Mesenchymal stem cell (in vitro differentiated cells and primary cell): ENCODE data around the gene PRKCG.

ENCODE experiments used
- DNase-seq: peaks from one replicate; pipeline ENCODE4 v3.0.0-alpha.2; 2013
- H2AFZ ChIP-seq: one replicate; pipeline ENCODE4 v1.6.1; 2013; ENCODE audit warnings: low read depth, mild to moderate bottlenecking, control low read depth, inconsistent platforms, low read length, moderate library complexity
- H2AK5ac ChIP-seq: 2 replicates; pipeline ENCODE4 v1.6.1; 2013; ENCODE audit warnings: low read length, moderate library complexity, mild to moderate bottlenecking, inconsistent platforms; ENCODE audit not compliant: severe bottlenecking
- H2BK120ac ChIP-seq: one replicate; pipeline ENCODE4 v1.6.1; 2013; ENCODE audit warnings: low read depth, mild to moderate bottlenecking, inconsistent platforms, low read length, moderate library complexity
- H2BK12ac ChIP-seq, 2 experiments: one replicate each; pipeline ENCODE4 v1.6.1; 2013; ENCODE audit warnings: inconsistent platforms in 2 of 2, low read length in 2 of 2, mild to moderate bottlenecking in 2 of 2, moderate library complexity in 2 of 2, control low read depth in 1 of 2
- H2BK15ac ChIP-seq: one replicate; pipeline ENCODE4 v1.6.1; 2013; ENCODE audit warnings: mild to moderate bottlenecking, low read depth, inconsistent platforms; ENCODE audit not compliant: poor library complexity, severe bottlenecking
- H2BK5ac ChIP-seq: 2 replicates; pipeline ENCODE4 v1.6.1; 2013; ENCODE audit warnings: low read depth, mild to moderate bottlenecking, low read length, control low read depth, inconsistent platforms; ENCODE audit not compliant: poor library complexity, severe bottlenecking
- H3K14ac ChIP-seq, 2 experiments: one replicate each; pipeline ENCODE4 v1.6.1; 2013; ENCODE audit warnings: inconsistent platforms in 2 of 2, low read length in 2 of 2, control low read depth in 1 of 2, mild to moderate bottlenecking in 1 of 2, moderate library complexity in 1 of 2
- H3K18ac ChIP-seq, 2 experiments: one replicate each; pipeline ENCODE4 v1.6.1; 2013; ENCODE audit warnings: inconsistent platforms in 2 of 2, low read length in 2 of 2, control low read depth in 1 of 2, low read depth in 1 of 2, mild to moderate bottlenecking in 1 of 2
- H3K23ac ChIP-seq, 2 experiments: one replicate each; pipeline ENCODE4 v1.6.1; 2013; ENCODE audit warnings: inconsistent platforms in 2 of 2, low read length in 2 of 2, mild to moderate bottlenecking in 2 of 2, moderate library complexity in 2 of 2, control low read depth in 1 of 2
- H3K27ac ChIP-seq: 2 replicates; pipeline ENCODE4 v1.5.1; 2013; ENCODE audit warnings: mild to moderate bottlenecking, moderate library complexity, low read length, control low read depth, inconsistent platforms; ENCODE audit not compliant: poor library complexity, severe bottlenecking
- H3K27me3 ChIP-seq, 2 experiments: 2 replicates each; pipeline versions ENCODE4 v1.6.1 to v1.7.0; 2013; ENCODE audit warnings: low read length in 2 of 2, mild to moderate bottlenecking in 2 of 2, moderate library complexity in 2 of 2, control low read depth in 1 of 2, inconsistent platforms in 1 of 2; ENCODE audit not compliant: control insufficient read depth in 1 of 2, insufficient read depth in 1 of 2
- H3K36me3 ChIP-seq, 2 experiments: 2 replicates each; pipeline versions ENCODE4 v1.6.1 to v1.7.0; 2013; ENCODE audit warnings: low read length in 2 of 2, control low read depth in 1 of 2, inconsistent platforms in 1 of 2, low read depth in 1 of 2, mild to moderate bottlenecking in 1 of 2; ENCODE audit not compliant: insufficient read depth in 2 of 2, control insufficient read depth in 1 of 2
- H3K4ac ChIP-seq, 2 experiments: one replicate each; pipeline ENCODE4 v1.6.1; 2013; ENCODE audit warnings: inconsistent platforms in 2 of 2, low read length in 2 of 2, mild to moderate bottlenecking in 2 of 2, moderate library complexity in 2 of 2, control low read depth in 1 of 2, low read depth in 1 of 2
- H3K4me1 ChIP-seq: 2 replicates; pipeline ENCODE4 v1.6.1; 2013; ENCODE audit warnings: low read depth, low read length, control low read depth; ENCODE audit not compliant: control insufficient read depth, insufficient read depth
- H3K4me2 ChIP-seq: 2 replicates; pipeline ENCODE4 v1.6.1; 2013; ENCODE audit warnings: low read length, mild to moderate bottlenecking, inconsistent platforms; ENCODE audit not compliant: poor library complexity, severe bottlenecking
- H3K4me3 ChIP-seq, 2 experiments: 2 replicates each; pipeline versions ENCODE4 v1.5.1 to v1.7.0; 2013; ENCODE audit warnings: low read length in 2 of 2, mild to moderate bottlenecking in 2 of 2, control low read depth in 1 of 2, low read depth in 1 of 2; ENCODE audit not compliant: insufficient read depth in 1 of 2
- H3K79me1 ChIP-seq: replicated peaks from 2 replicates; pipeline ENCODE4 v1.6.1; 2013; ENCODE audit warnings: mild to moderate bottlenecking, control low read depth, low read length, inconsistent platforms; ENCODE audit not compliant: poor library complexity, severe bottlenecking
- H3K9ac ChIP-seq: 2 replicates; pipeline ENCODE4 v1.7.0; 2013; ENCODE audit warnings: mild to moderate bottlenecking, low read length, moderate library complexity
- H3K9me3 ChIP-seq: 2 replicates; pipeline ENCODE4 v1.7.0; 2013; ENCODE audit warnings: mild to moderate bottlenecking, low read length; ENCODE audit not compliant: control insufficient read depth
- H4K8ac ChIP-seq: one replicate; pipeline ENCODE4 v1.6.1; 2013; ENCODE audit warnings: inconsistent platforms, mild to moderate bottlenecking, low read length, moderate library complexity
- H4K91ac ChIP-seq: one replicate; pipeline ENCODE4 v1.6.1; 2013; ENCODE audit warnings: mild to moderate bottlenecking, low read length, inconsistent platforms
- WGBS: methylation state at CpG from one replicate; pipeline ENCODE4 v1.1.7; 2013; ENCODE audit warnings: mixed read lengths; 5-methylcytosine and 5-hydroxymethylcytosine counted together

PRKCG gene

GRCh38 chr19:53853707-53854106 lies 28.3 kb upstream of the PRKCG start:
- no peak for DNase-seq
- no peaks in the 10 kb centered on the region for H3K9me3 ChIP-seq
- no peak overlapping the region for H3K4ac ChIP-seq
- no peak overlapping the region for H2BK120ac ChIP-seq
- H4K8ac ChIP-seq = no peak overlapping the region
- H2BK15ac ChIP-seq = no peak overlapping the region
- no peak overlapping the region for H3K27ac ChIP-seq
- H3K14ac ChIP-seq = no peak overlapping the region
- no peak overlapping the region for H2BK12ac ChIP-seq
- no peaks in the 10 kb centered on the region for H3K36me3 ChIP-seq
- no peak overlapping the region for H4K91ac ChIP-seq
- no peaks in the 10 kb centered on the region for H3K4me1 ChIP-seq
- H3K4me3 ChIP-seq = no peak overlapping the region
- H3K18ac ChIP-seq = no peak overlapping the region
- H3K9ac ChIP-seq = no peak overlapping the region
- H2AK5ac ChIP-seq = no peak overlapping the region
- H2BK5ac ChIP-seq = no peak overlapping the region
- no peak overlapping the region for H2AFZ ChIP-seq
- H3K79me1 ChIP-seq = no peaks in the 10 kb centered on the region
- 83% methylated on average over 2 of the region's 2 CpGs for WGBS
- H3K23ac ChIP-seq = no peak overlapping the region
- H3K4me2 ChIP-seq = no peak overlapping the region
- no peaks in the 10 kb centered on the region for H3K27me3 ChIP-seq

- WGBS = 95% methylated on average over 6 of the region's 6 CpGs
- Histone ChIP-seq H3K9me3 (no peaks in the 10 kb centered on the region), H2AFZ (no peak overlapping the region), H3K79me1 (peaks cover 2% of the 10 kb centered on the region), H3K4me3 (no peak overlapping the region), H3K27me3 (no peaks in the 10 kb centered on the region), H4K91ac (no peak overlapping the region), H2AK5ac (no peak overlapping the region), H3K9ac (no peak overlapping the region), H3K18ac (no peak overlapping the region), H2BK120ac (no peak overlapping the region), H3K4me1 (peaks cover 15% of the 10 kb centered on the region), H3K4me2 (no peak overlapping the region), H3K23ac (no peak overlapping the region), H2BK5ac (no peak overlapping the region), H4K8ac (no peak overlapping the region), H3K27ac (no peak overlapping the region), H3K36me3 (no peaks in the 10 kb centered on the region), H2BK15ac (no peak overlapping the region), H3K4ac (no peak overlapping the region), H2BK12ac (no peak overlapping the region), H3K14ac (no peak overlapping the region)
- no peak for DNase-seq
These were observed 17.6 kb upstream of the PRKCG start for GRCh38 chr19:53864308-53864836.

GRCh38 chr19:53865523-53865917 lies 16.5 kb upstream of the PRKCG start:
- 79% methylated on average over 9 of the region's 9 CpGs for WGBS
- H3K79me1 ChIP-seq = peaks cover 2% of the 10 kb centered on the region
- H3K18ac ChIP-seq = peak overlapping the region; percentile 75 to 95
- no peak overlapping the region for H2BK12ac ChIP-seq
- peak overlapping the region in 1 of 2 experiments; percentile 78 for H3K4me3 ChIP-seq
- no peaks in the 10 kb centered on the region for H3K9me3 ChIP-seq
- peak overlapping the region; percentile 58 for H4K8ac ChIP-seq
- no peak overlapping the region for H2BK15ac ChIP-seq
- no peaks in the 10 kb centered on the region for H3K27me3 ChIP-seq
- H2AFZ ChIP-seq = no peak overlapping the region
- DNase-seq = peak; percentile 18
- H3K4me2 ChIP-seq = no peak overlapping the region
- no peak overlapping the region for H3K27ac ChIP-seq
- H3K14ac ChIP-seq = no peak overlapping the region
- H3K36me3 ChIP-seq = peaks cover 0 to 2% of the 10 kb centered on the region in 2 experiments
- H3K23ac ChIP-seq = no peak overlapping the region
- H3K4ac ChIP-seq = no peak overlapping the region
- peak overlapping the region; percentile 97 for H3K9ac ChIP-seq
- peaks cover 20% of the 10 kb centered on the region for H3K4me1 ChIP-seq
- H2AK5ac ChIP-seq = no peak overlapping the region
- H4K91ac ChIP-seq = no peak overlapping the region
- H2BK120ac ChIP-seq = no peak overlapping the region
- no peak overlapping the region for H2BK5ac ChIP-seq

- Histone ChIP-seq H2AFZ (peak overlapping the region; percentile 21), H4K91ac (peak overlapping the region; percentile 78), H3K4me1 (peaks cover 20% of the 10 kb centered on the region), H3K4ac (peak overlapping the region in 1 of 2 experiments; percentile 43), H3K23ac (peak overlapping the region in 1 of 2 experiments; percentile 51), H3K4me3 (peak overlapping the region; percentile 59 to 78), H2BK12ac (peak overlapping the region in 1 of 2 experiments; percentile 80), H2BK15ac (peak overlapping the region; percentile 29), H3K36me3 (peaks cover 2% of the 10 kb centered on the region in 2 experiments), H3K27me3 (no peaks in the 10 kb centered on the region), H3K9me3 (no peaks in the 10 kb centered on the region), H3K18ac (peak overlapping the region; percentile 95), H3K79me1 (peaks cover 2% of the 10 kb centered on the region), H4K8ac (peak overlapping the region; percentile 58), H3K27ac (peak overlapping the region; percentile 30), H3K4me2 (peak overlapping the region; percentile 87), H2AK5ac (no peak overlapping the region), H3K14ac (no peak overlapping the region), H3K9ac (peak overlapping the region; percentile 97), H2BK120ac (peak overlapping the region; percentile 84), H2BK5ac (no peak overlapping the region)
- 4% methylated on average over 47 of the region's 50 CpGs for WGBS
- DNase-seq = peak; percentile 79
These were observed 15.8 kb upstream of the PRKCG start for GRCh38 chr19:53865918-53866864.
